Uterus (tissue), 2 donors: ENCODE results near the gene ORM1.

Experiments used
- CTCF ChIP-seq, 4 experiments: fragments of 200-600 bp in 2 of 4; fragments of 450-650 bp in 2 of 4; sonication (generic) in 2 of 4; IDR thresholded peaks; one replicate each; pipeline ENCODE4 v1.5.1; 2016 to 2019; ENCODE audit warnings: antibody characterized with exemption in 4 of 4, mild to moderate bottlenecking in 2 of 4, moderate library complexity in 1 of 4
- POLR2A ChIP-seq, 2 donors: fragments of 450-650 bp; IDR thresholded peaks; one replicate each; pipeline ENCODE4 v1.6.1; 2016; ENCODE audit warnings: antibody characterized with exemption in 2 of 2, mild to moderate bottlenecking in 1 of 2, moderate library complexity in 1 of 2

- TF ChIP-seq CTCF (IDR thresholded peaks at IDR 0.05) (no peak), POLR2A (IDR thresholded peaks at IDR 0.05) (no peak)
Measured at GRCh38 chr9:114351932-114352331, 29.0 kb downstream of the ORM1 start.
